Large intestine (tissue), 3 donors: ENCODE measurements around the gene RGS5. TPM values are rescaled to one million over a fixed set of nuclear protein-coding genes. Genes with fewer than 3 reads are reported as not detected.

Experiments
- DNase-seq, 2 donors: peaks; one replicate each; pipeline versions ENCODE4 v3.0.0 to v3.0.0-alpha.2; 2013
- H3K27ac ChIP-seq: one replicate; pipeline ENCODE4 v1.5.1; 2013; ENCODE audit warnings: low read length
- H3K27me3 ChIP-seq: 2 replicates; pipeline ENCODE4 v1.6.1; 2013; ENCODE audit warnings: low read length; ENCODE audit not compliant: control insufficient read depth, insufficient read depth
- H3K36me3 ChIP-seq: 2 replicates; pipeline ENCODE4 v1.6.1; 2013; ENCODE audit warnings: low read length; ENCODE audit not compliant: control insufficient read depth, insufficient read depth
- H3K4me1 ChIP-seq: one replicate; pipeline ENCODE4 v1.6.1; 2013; ENCODE audit warnings: low read length; ENCODE audit not compliant: control insufficient read depth, insufficient read depth
- H3K4me3 ChIP-seq: one replicate; pipeline ENCODE4 v1.5.1; 2013; ENCODE audit warnings: low read length
- H3K9me3 ChIP-seq: one replicate; pipeline ENCODE4 v1.6.1; 2013; ENCODE audit warnings: mild to moderate bottlenecking, low read depth, low read length, moderate library complexity; ENCODE audit not compliant: control insufficient read depth
- WGBS: methylation state at CpG from one replicate; pipeline ENCODE4 v1.1.5; 2013; ENCODE audit warnings: low lambda C conversion rate; ENCODE audit not compliant: insufficient coverage; 5-methylcytosine and 5-hydroxymethylcytosine counted together
- polyA plus RNA-seq: library from polyadenylated mRNA; unstranded; fragments of 120-200 nt; gene quantifications from one replicate; pipeline ENCODE4 v1.2.1, GENCODE V29; 2013

Gene RGS5
- polyA plus RNA-seq, 1 donor: 122 TPM

DNA sequence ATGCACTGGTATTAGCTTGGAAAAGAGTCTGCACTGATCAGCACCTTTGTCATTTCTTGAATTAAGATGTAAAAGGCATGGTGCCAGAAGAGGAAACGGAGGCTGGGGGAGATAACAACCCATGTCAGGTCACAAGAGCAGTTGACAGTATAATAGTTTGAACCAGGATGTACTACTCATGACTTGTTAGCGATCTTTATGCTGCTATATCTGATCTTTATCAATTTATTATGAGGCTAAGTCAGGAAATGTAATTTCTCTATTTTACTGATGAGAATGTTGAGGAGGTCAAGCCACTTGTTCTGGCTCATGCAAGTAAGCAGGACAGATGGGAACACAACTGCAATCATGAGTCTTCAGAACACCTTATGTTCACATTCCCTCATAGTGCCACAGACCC is 41.4 kb downstream of the RGS5 start:
- H3K27ac ChIP-seq: no peak overlapping the region
- H3K4me1 ChIP-seq: no peaks in the 10 kb centered on the region
- no peaks in the 10 kb centered on the region for H3K36me3 ChIP-seq
- H3K9me3 ChIP-seq: no peaks in the 10 kb centered on the region
- DNase-seq: no peak
- H3K27me3 ChIP-seq: no peaks in the 10 kb centered on the region
- H3K4me3 ChIP-seq: no peak overlapping the region
- WGBS: no CpG with 5 or more reads among the region's 2 CpGs

DNA sequence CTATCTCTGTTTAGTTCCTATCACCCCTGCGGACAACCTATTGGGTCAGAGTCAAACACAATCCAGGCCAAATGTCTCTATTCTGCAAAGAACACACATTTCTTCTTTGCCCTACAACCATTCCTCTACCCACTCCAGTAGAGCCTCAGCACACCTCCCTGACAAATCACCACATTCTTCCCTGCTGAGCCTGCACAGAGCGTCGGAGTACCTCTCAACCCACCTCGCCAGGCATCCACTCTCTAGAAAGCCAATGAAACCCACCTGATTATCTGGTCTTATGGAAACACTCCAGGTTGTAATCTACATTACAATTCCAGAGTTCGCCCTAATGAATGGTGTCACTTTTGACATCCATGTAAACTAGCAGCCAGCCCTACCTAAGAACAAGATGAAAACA is 47.1 kb downstream of the RGS5 start:
- Histone ChIP-seq H3K36me3 (no peaks in the 10 kb centered on the region), H3K4me1 (no peaks in the 10 kb centered on the region), H3K4me3 (no peak overlapping the region), H3K27ac (no peak overlapping the region), H3K27me3 (no peaks in the 10 kb centered on the region), H3K9me3 (no peaks in the 10 kb centered on the region)
- DNase-seq: no peak
- WGBS: no CpG with 5 or more reads among the region's 5 CpGs

GRCh38 chr1:163148911-163149310 is 53.8 kb downstream of the RGS5 start:
- Histone ChIP-seq H3K27ac (no peak overlapping the region), H3K27me3 (no peaks in the 10 kb centered on the region), H3K4me1 (no peaks in the 10 kb centered on the region), H3K4me3 (no peak overlapping the region), H3K36me3 (no peaks in the 10 kb centered on the region), H3K9me3 (no peaks in the 10 kb centered on the region)
- no CpG with 5 or more reads among the region's 2 CpGs for WGBS
- DNase-seq: no peak

GRCh38 chr1:163147019-163147418 is 55.7 kb downstream of the RGS5 start:
- H3K9me3 ChIP-seq: no peaks in the 10 kb centered on the region
- WGBS: 100% methylated on average over 1 of the region's 3 CpGs
- H3K4me1 ChIP-seq: no peaks in the 10 kb centered on the region
- H3K27me3 ChIP-seq: no peaks in the 10 kb centered on the region
- no peak for DNase-seq
- no peaks in the 10 kb centered on the region for H3K36me3 ChIP-seq
- H3K4me3 ChIP-seq: no peak overlapping the region
- no peak overlapping the region for H3K27ac ChIP-seq

- no peaks in the 10 kb centered on the region for H3K36me3 ChIP-seq
- no peak overlapping the region for H3K27ac ChIP-seq
- no peaks in the 10 kb centered on the region for H3K4me1 ChIP-seq
- no peak for DNase-seq
- 100% methylated on average over 1 of the region's 1 CpG for WGBS
- no peaks in the 10 kb centered on the region for H3K9me3 ChIP-seq
- no peak overlapping the region for H3K4me3 ChIP-seq
- no peaks in the 10 kb centered on the region for H3K27me3 ChIP-seq
Measured at GRCh38 chr1:163145435-163145834, 57.3 kb downstream of the RGS5 start.

- no peak for DNase-seq
- Histone ChIP-seq H3K4me3 (no peak overlapping the region), H3K4me1 (no peaks in the 10 kb centered on the region), H3K36me3 (no peaks in the 10 kb centered on the region), H3K27me3 (no peaks in the 10 kb centered on the region), H3K27ac (no peak overlapping the region), H3K9me3 (no peaks in the 10 kb centered on the region)
- WGBS: 40% methylated on average over 1 of the region's 3 CpGs
Measured at GRCh38 chr1:163144418-163144817, 58.3 kb downstream of the RGS5 start.

DNA sequence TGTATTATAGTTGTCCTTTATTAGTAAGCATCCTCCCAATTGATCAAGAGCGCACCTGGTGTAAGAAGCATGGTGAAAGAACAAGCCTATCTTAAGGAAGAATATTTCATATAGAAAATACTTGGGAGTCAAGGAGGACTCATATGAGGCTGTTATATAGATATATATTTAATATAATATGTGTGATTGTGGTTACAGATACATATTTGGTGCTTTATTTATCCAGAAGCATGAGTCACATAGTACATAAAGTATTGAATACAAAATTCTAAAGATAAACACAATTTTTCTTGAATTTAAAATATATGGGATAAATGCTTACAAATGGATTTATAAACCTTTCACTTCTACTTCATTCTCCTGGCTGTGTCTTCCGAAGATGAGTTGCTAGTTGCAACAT is 60.6 kb downstream of the RGS5 start:
- WGBS: 88% methylated on average over 2 of the region's 2 CpGs
- Histone ChIP-seq H3K9me3 (no peaks in the 10 kb centered on the region), H3K4me3 (no peak overlapping the region), H3K27ac (no peak overlapping the region), H3K4me1 (no peaks in the 10 kb centered on the region), H3K27me3 (no peaks in the 10 kb centered on the region), H3K36me3 (no peaks in the 10 kb centered on the region)
- DNase-seq: no peak

DNA sequence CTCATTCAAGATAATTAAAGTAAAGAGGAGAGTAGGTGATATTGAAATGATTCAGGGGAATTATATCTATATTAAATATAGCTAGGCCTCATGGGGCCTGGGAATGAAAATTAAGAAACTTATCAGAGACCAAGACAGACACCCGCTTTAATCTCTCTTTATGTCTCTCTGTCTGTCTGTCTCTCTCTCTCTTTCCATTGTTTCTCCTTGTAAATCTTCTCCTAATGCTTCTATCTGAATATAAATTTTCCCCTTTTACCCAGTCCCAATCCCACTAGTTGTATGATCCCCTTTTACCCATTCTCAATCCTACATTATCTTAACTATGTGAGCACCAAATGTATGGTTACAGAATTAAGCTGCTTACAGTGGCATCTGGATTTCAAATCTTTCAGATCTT is 61.2 kb downstream of the RGS5 start:
- H3K27ac ChIP-seq: no peak overlapping the region
- DNase-seq: no peak
- H3K4me3 ChIP-seq: no peak overlapping the region
- no peaks in the 10 kb centered on the region for H3K27me3 ChIP-seq
- 71% methylated on average over 1 of the region's 1 CpG for WGBS
- no peaks in the 10 kb centered on the region for H3K9me3 ChIP-seq
- no peaks in the 10 kb centered on the region for H3K4me1 ChIP-seq
- H3K36me3 ChIP-seq: no peaks in the 10 kb centered on the region

DNA sequence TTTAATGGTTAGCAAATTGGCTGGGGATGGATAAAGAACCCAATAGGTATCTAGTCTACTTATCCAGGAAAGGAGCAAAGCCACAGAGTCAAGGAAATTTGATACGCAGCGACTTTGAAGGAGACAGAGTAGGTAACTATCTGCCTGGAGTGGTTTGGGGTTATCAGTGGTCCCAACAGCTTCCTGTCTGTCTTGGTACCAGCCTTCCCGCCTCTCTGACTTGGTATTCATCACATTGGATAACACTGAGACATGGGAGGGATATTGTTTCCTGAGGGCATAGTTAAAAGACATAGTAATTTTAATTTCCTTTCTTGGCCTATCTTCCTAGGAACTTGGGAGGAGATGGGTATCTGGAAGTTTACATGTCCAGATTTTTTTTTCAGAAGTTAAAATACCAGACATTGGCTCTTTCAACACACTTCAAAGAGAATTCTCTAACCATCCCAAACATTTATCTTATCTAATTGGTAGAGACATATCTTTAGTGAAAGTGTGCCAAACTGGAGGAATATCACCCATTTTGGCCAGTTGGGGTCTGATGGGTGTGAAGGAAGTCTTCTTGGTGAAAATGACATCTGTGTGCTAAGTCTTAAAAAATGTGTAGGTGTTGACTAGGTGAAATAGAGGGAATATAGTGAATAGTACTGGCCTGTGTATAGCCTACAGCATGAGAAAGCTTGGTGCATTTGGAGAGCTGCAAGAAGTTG is 65.0 kb downstream of the RGS5 start:
- Histone ChIP-seq H3K27ac (no peak overlapping the region), H3K9me3 (no peaks in the 10 kb centered on the region), H3K27me3 (no peaks in the 10 kb centered on the region), H3K4me3 (no peak overlapping the region), H3K4me1 (no peaks in the 10 kb centered on the region), H3K36me3 (no peaks in the 10 kb centered on the region)
- DNase-seq: no peak
- 80% methylated on average over 1 of the region's 3 CpGs for WGBS

DNA sequence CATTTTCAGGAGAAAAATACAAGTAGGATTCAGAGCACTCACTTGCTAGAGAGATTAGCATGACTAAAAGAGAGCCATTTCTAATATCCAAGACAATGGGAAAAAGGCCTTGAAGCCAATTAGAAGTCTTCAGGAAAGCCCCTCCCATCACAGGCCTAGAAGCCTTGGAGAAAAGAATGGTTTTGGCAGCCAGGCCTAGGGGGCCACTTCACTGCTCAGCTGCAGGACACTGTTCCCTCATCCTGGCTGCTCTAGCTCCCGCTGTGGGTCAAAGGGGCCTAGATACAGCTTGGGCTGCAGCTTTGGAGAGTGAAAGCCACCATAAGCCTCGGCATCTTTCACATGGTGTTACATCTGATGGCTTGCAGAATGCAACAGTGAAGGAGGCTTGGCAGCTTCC is 70.7 kb downstream of the RGS5 start:
- no peaks in the 10 kb centered on the region for H3K9me3 ChIP-seq
- H3K27me3 ChIP-seq: no peaks in the 10 kb centered on the region
- DNase-seq: no peak
- no CpG with 5 or more reads among the region's 2 CpGs for WGBS
- no peaks in the 10 kb centered on the region for H3K36me3 ChIP-seq
- H3K4me1 ChIP-seq: no peaks in the 10 kb centered on the region
- H3K27ac ChIP-seq: no peak overlapping the region
- H3K4me3 ChIP-seq: no peak overlapping the region

GRCh38 chr1:163130225-163130856 is 72.4 kb downstream of the RGS5 start:
- 73% methylated on average over 1 of the region's 1 CpG for WGBS
- no peaks in the 10 kb centered on the region for H3K9me3 ChIP-seq
- no peaks in the 10 kb centered on the region for H3K36me3 ChIP-seq
- no peak overlapping the region for H3K4me3 ChIP-seq
- DNase-seq: no peak
- H3K27me3 ChIP-seq: no peaks in the 10 kb centered on the region
- H3K4me1 ChIP-seq: no peaks in the 10 kb centered on the region
- H3K27ac ChIP-seq: no peak overlapping the region
